BJ (cell line): Measurements from ENCODE around the gene MAP7. TPM values are rescaled to one million over a fixed set of nuclear protein-coding genes. Genes with fewer than 3 reads are reported as not detected.

Experiments
- CTCF ChIA-PET: fragments of 350-600 bp; formaldehyde crosslinking; extraction: SDS; loops from one replicate; lab custom pipeline; 2021; ENCODE audit warnings: antibody characterized with exemption, inconsistent platforms; lab: Yijun Ruan, JAX
- POLR2A ChIA-PET: fragments of 300-600 bp; sonication (Branson Sonifier 250); formaldehyde crosslinking; extraction: SDS; loops from one replicate; lab custom pipeline; 2021; ENCODE audit warnings: antibody characterized with exemption; lab: Charles Lee
- DNase-seq: peaks from one replicate; pipeline ENCODE4 v3.0.0-alpha.2; 2011; ENCODE audit warnings: low read depth
- H3K27me3 ChIP-seq: 2 replicates; pipeline ENCODE4 v1.6.0; 2011; ENCODE audit warnings: low read length; ENCODE audit not compliant: control insufficient read depth, insufficient read depth
- H3K36me3 ChIP-seq: 2 replicates; pipeline ENCODE4 v1.5.1; 2011; ENCODE audit warnings: low read length; ENCODE audit not compliant: control insufficient read depth, insufficient read depth
- H3K4me3 ChIP-seq: 2 replicates; pipeline ENCODE4 v1.5.1; 2011; ENCODE audit warnings: low read depth, mild to moderate bottlenecking, control low read depth, low read length
- polyA plus RNA-seq: library from polyadenylated mRNA; depleted of rRNA; stranded (reverse); fragments of >200 nt; gene quantifications from 2 replicates; pipeline ENCODE4 v1.2.3, GENCODE V29; 2011
- TF ChIP-seq, protein P1 (sequence below): IDR thresholded peaks from 2 replicates; pipeline ENCODE4 v1.5.1; 2011; ENCODE audit warnings: low read depth, mild to moderate bottlenecking, control low read depth, inconsistent platforms, low read length, moderate library complexity; ENCODE audit not compliant: insufficient read depth

The MAP7 gene
- polyA plus RNA-seq, 1 experiment: 0.45 TPM

DNA sequence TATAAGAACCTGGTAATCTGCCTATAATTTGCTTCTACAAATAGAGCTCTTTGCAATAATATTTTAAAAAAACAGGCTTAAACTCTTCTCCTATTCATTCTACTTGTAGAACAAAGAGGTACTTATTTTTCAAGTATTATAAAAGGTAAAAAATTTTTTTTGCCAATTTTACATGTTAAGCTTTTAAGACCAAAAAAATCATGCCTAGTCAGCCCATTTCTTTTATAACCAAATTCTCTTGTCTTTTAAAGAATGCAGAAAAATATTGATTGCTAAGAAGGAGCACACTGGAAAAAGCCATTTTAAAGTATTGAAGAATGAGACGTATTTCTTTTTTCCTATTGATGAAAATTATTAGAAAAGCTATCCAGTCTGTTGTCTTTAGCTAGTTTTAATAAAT is 206.5 kb downstream of the MAP7 start:
- no peaks in the 10 kb centered on the region for H3K27me3 ChIP-seq
- ChIA-PET POLR2A (no interaction called here), CTCF (interaction anchor here (1.3 to 1.7 kb wide), 2 partner anchors 26 to 207 kb away, joined by 4 read pairs; partner anchors contain the start of gene MAP7)
- DNase-seq: no peak
- H3K4me3 ChIP-seq: no peak overlapping the region
- TF ChIP-seq, protein P1, sequence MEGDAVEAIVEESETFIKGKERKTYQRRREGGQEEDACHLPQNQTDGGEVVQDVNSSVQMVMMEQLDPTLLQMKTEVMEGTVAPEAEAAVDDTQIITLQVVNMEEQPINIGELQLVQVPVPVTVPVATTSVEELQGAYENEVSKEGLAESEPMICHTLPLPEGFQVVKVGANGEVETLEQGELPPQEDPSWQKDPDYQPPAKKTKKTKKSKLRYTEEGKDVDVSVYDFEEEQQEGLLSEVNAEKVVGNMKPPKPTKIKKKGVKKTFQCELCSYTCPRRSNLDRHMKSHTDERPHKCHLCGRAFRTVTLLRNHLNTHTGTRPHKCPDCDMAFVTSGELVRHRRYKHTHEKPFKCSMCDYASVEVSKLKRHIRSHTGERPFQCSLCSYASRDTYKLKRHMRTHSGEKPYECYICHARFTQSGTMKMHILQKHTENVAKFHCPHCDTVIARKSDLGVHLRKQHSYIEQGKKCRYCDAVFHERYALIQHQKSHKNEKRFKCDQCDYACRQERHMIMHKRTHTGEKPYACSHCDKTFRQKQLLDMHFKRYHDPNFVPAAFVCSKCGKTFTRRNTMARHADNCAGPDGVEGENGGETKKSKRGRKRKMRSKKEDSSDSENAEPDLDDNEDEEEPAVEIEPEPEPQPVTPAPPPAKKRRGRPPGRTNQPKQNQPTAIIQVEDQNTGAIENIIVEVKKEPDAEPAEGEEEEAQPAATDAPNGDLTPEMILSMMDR: no peak
- no peaks in the 10 kb centered on the region for H3K36me3 ChIP-seq

DNA sequence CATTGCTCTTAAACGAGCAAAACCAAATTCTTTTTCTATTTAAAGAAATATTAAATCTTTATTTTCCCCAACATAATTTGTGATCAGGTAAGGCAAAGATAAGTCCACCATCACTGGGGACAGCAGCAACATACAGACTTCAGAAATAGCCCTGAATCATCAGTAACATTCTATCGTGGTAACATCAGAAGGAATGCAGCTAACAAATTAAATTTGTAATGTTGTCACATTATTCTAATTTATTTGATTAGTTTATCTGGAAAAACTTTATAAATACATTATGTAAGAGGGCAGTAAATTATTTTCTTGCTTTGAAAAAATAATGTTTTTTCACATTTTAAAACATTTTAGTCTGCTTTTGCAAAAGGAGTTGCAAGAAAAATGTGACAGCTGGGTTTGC is 206.9 kb downstream of the MAP7 start:
- CTCF ChIA-PET: interaction anchor here (1.3 to 1.7 kb wide), 3 partner anchors 26 to 207 kb away, joined by 3 to 4 read pairs (median 4); partner anchors contain the start of gene MAP7
- TF ChIP-seq, protein P1: no peak
- Histone ChIP-seq H3K27me3 (no peaks in the 10 kb centered on the region), H3K4me3 (no peak overlapping the region), H3K36me3 (no peaks in the 10 kb centered on the region)
- DNase-seq: no peak
- POLR2A ChIA-PET: no interaction called here

DNA sequence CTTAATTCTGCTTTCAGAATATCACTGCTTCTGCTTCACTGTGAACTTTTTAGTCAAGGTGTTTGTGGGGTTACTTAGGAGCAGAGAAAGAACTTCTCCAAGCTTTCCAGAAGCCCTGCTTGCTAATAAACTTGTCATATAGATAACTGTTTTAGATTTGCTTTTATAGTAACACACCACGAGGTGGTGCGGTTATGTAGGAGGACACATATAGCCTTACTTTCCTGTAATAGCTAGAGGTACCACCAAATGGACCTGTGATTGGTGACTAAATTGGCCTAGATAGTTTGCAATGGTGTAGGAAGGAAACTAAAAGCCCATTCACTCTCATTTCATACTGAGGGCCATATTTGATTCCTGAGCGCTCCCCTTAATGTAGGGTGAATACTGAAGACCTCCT is 208.3 kb downstream of the MAP7 start:
- H3K36me3 ChIP-seq: no peaks in the 10 kb centered on the region
- no peaks in the 10 kb centered on the region for H3K27me3 ChIP-seq
- TF ChIP-seq, protein P1: no peak; the same call in 1 of the 2 replicates
- no peak for DNase-seq
- CTCF ChIA-PET: interaction anchor here (0.9 to 2.1 kb wide), 4 partner anchors 11 to 207 kb away, joined by 3 to 7 read pairs (median 6); no protein-coding TSS in a partner anchor
- POLR2A ChIA-PET: no interaction called here
- no peak overlapping the region for H3K4me3 ChIP-seq

DNA sequence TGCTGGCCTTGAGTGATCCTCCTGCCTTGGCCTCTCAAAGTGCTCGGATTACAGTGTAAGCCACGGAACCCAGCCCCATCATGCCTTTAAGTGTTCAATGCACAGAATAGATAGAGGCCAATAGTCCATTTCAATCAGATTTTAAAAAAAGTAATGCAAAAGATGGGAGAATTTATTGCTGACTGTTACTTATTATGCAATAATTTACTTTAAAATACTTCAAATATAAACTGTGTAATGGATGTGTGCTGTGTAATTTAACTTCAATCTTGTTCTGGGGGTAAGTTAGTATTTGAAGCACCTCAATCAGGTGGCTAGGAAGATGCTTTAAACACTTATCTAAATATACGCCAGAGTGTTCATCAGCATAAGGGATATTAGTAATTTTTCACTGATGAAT is 208.9 kb downstream of the MAP7 start:
- Histone ChIP-seq H3K36me3 (no peaks in the 10 kb centered on the region), H3K4me3 (no peak overlapping the region), H3K27me3 (no peaks in the 10 kb centered on the region)
- DNase-seq: no peak
- POLR2A ChIA-PET: no interaction called here
- CTCF ChIA-PET: interaction anchor here (0.6 to 2.1 kb wide), 5 partner anchors 12 to 208 kb away, joined by 3 to 7 read pairs (median 3); partner anchors contain the start of gene MAP7
- TF ChIP-seq, protein P1: no peak

DNA sequence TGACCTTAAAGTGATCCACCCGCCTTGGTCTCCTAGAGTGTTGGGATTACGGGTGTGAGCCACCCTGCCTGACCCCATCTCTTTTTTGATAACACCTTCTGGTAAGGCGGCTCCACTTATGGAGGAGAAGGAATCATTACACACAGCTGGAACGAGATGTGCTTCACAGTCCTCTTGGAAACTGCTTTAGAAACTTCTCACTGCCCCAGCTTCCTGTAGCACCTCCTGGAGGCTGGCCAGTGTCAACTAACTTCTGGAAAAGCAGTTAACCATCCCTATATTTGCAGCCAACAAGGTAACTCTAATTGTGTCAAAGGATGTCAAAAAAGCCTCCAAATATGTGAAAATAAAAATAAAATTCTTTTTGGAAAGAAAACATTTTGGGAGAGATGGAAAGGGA is 211.7 kb downstream of the MAP7 start:
- POLR2A ChIA-PET: interaction anchor here (0.8 kb wide), 1 partner anchor 49 kb away, joined by 4 read pairs; the partner anchor contains the start of gene BCLAF1
- CTCF ChIA-PET: interaction anchor here (1.9 kb wide), 1 partner anchor 212 kb away, joined by 4 read pairs; the partner anchor contains the start of gene MAP7
- no peak for DNase-seq

More for the DNA sequence above, 211.7 kb downstream of the MAP7 start:
- TF ChIP-seq, protein P1: peak; percentile 13; the same call in 1 of the 2 replicates
- Histone ChIP-seq H3K36me3 (no peaks in the 10 kb centered on the region), H3K27me3 (no peaks in the 10 kb centered on the region), H3K4me3 (no peak overlapping the region)
